Measurements from ENCODE around the gene LIMCH1.
"Not testable (repeated sequence)": the region's sequence is repeated elsewhere in the genome, so short reads cannot be mapped to it uniquely, and the experiment has no call there.

Gene LIMCH1

DNA sequence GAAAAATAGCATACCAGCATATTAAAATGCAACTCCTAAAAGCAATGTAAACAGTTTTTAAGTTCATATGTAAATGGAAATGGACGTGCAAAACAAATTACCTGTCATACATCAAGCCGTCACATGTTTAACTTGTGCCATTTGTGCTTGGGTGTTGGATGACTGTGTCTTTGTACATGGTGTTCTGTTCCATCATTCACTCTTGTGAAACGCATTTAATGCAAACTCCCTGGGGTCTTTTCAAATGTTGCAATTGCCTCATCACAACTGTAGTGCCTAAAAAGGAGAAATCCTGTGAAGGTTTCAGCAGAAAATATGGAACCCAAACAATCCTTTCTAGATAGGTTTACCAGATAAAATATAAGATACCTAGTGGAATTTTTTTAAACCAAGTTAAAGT lies 158.2 kb downstream of the LIMCH1 start:
- DNase-seq = no peak

- no peak for DNase-seq
Measured at GRCh38 chr4:41696763-41697162, 158.8 kb downstream of the LIMCH1 start.

- DNase-seq = no peak
Measured at GRCh38 chr4:41701983-41702382, 164.0 kb downstream of the LIMCH1 start.

GRCh38 chr4:41702770-41703169 lies 164.8 kb downstream of the LIMCH1 start:
- no peak for DNase-seq

- no peak for DNase-seq
Measured at GRCh38 chr4:41703785-41704184, 165.8 kb downstream of the LIMCH1 start.

DNA sequence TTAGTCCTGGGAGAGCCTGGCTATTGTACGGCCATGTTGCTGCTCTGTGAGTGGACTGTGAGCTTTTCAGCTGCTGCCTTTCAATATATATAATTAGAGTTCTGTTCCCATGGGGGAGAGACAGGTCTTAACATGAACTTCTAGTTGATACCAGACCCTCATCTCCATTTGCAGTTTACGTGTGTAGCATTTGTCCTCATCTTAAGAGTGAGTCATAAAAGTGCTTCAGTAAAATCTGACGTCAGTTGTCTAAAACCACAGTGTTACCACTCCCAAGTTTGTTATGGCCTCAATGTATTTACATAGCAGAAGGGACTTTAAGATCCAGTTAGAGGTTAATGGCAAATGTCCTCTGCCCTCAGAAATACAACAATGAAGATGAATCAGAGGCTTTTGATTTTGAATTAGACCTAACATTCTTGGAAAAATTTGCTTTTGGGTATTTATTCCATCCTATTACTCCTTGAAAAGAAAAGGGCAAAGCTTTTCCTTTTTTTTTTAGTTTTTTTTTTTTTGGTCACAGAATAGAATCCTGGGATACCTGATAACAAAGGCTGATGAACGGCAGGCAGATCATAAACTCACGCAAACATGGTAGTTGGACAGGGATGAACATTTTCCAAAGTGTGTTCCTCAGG lies 172.0 kb downstream of the LIMCH1 start:
- DNase-seq = no peak

- not testable (repeated sequence) for DNase-seq
Measured at GRCh38 chr4:41711654-41712053, 173.7 kb downstream of the LIMCH1 start.

DNA sequence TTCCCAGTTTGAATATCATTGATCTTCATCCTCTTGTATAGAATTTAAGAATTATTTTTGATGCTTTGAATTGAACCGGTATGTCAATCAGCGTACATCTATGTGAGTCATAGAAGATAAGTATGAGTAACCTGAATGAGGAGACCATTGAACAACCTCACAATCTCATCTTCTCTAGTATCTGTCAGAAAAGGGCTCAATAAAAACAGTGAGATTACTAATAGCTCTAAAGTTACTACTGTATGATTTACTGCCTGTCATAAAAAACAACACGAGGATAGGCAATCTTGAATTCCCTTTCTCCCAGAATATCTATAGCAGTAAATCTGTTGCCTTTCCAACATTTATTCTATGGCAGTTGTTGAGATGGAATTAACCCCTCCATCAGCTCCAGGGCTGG lies 174.5 kb downstream of the LIMCH1 start:
- DNase-seq = no peak

- no peak for DNase-seq
Measured at GRCh38 chr4:41713768-41714167, 175.8 kb downstream of the LIMCH1 start.

DNA sequence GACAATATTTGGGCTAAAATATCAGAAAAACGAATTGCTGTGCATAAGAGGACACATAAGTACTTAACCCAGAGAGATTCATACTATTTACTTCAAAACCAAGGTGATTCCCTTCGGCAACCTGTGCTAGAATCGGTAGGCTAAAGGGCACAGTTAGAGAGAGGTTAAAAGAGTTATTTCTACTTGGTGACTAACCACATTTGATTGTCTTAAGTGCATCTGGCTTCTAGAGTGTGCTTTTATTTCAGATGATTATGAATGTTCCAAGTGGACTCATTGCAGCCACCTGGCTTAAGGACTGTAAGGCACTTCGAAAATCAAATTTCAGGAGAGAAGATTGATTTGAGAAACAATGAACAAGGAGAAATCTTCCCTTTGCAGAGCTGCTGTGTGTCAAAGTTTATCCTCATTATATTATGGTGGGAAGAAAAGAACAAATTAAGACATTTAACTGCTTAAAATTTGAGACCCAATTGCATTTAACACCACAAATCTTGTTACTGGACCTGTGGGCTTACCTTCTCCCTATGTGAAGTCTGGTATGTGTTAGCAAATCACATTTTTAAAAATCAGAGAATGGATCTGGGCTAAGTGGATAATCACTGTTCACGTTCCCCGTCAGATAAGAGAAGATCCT lies 176.5 kb downstream of the LIMCH1 start:
- no peak for DNase-seq

GRCh38 chr4:41715155-41715554 lies 177.2 kb downstream of the LIMCH1 start:
- no peak for DNase-seq

DNA sequence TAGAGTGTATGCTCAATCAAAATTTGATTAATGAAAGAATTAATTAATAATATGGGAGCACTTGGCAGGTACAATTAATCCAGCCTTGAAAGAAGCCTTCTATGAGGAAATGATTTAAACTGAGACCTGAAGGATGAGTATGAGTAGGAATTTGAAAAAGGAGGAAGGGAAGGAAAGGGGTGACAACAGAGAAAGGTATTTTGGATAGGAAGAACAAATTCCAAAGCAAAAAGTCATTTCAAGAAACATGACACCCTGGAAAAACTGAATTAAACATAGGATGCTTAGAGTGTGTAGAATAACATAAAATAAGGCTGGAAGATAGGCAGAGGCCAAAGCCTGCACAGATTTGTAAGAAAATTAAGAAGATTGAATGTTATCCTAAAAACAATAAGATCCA lies 180.9 kb downstream of the LIMCH1 start:
- DNase-seq = no peak

GRCh38 chr4:41719417-41719816 lies 181.5 kb downstream of the LIMCH1 start:
- DNase-seq = no peak

DNA sequence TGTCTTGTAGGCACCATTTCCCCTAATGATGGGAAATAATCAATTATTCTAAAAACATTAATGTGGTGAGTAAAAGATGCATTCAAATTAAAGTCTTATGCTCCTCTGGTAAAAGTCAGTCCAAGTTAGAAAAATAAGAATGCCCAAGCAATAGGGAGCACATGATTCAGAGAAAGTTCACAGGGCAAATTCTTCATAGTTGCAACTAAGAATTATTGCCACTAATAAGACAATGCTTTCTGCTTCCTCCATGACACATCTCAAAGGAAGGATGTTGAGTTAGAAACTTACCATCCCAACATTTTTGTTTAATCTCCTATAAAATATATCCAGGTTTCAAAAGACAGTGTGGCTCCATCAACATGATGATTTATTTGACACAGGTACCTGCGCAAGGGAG lies 184.2 kb downstream of the LIMCH1 start:
- no peak for DNase-seq

DNA sequence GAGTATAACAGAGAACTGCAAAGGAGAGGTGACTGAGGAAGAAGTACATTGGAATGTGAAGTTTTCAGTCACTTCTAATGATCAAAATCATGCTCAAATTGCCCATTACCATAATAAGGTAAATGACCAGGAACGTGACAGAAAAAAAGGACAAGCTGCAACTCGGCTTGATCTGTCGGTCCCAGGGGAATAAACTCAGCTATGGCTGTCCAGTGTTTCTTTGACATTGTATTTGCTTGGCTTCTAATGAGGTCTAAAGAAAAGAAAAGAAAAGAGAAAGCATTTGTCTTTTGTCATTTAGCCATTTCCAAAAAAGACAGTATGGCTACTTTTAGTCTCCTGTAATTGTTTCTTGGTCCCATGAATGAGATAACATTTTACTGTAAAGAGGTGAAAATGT lies 185.3 kb downstream of the LIMCH1 start:
- DNase-seq = no peak

DNA sequence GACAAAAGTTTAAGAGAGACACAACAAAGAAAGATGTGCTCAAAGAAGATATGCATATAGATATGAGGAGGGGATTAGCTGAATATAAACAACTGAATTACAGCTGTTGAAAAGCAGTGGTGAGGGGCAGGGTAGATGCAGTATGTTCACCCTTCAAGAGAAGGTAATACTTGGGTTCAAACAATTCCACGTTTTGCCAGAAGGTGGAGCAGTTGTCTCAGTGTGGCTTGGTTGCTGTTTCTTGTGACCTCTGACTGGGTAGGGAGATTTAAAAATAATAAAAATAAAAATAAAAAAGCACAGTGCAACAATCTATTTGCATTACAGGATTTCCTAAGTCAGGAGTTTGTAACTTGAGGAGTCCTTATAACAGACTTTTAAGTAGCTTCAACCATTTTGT lies 187.3 kb downstream of the LIMCH1 start:
- no peak for DNase-seq

GRCh38 chr4:41727861-41728572 lies 190.1 kb downstream of the LIMCH1 start:
- DNase-seq = no peak

GRCh38 chr4:41728573-41728913 lies 190.6 kb downstream of the LIMCH1 start:
- no peak for DNase-seq

DNA sequence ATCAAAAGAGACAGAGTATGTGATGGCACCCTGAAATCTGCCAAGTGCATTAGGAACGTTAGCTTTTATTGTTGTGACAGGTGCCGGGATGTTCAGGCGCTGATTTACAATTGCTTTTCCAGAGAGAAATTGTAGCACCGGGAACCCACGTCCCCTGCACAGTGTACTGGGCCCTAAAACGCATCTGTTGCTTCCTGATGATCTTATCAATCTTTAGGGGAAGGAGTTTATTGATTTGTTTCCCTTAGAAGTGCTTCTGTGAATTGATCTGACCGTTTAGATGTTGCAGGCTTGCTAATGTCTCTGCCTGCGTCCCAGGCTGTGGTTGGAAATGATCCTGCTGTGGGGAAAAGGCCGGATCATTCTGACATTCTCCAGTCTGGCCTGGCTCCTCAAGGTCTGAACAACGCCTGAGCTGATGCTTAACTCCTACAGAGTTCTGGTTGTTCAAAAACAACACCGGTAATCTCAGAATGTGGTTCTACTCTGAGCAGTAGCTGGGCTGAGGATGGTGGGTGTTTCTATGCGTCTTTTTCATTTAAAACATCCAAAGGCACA lies 193.7 kb downstream of the LIMCH1 start:
- no peak for DNase-seq

DNA sequence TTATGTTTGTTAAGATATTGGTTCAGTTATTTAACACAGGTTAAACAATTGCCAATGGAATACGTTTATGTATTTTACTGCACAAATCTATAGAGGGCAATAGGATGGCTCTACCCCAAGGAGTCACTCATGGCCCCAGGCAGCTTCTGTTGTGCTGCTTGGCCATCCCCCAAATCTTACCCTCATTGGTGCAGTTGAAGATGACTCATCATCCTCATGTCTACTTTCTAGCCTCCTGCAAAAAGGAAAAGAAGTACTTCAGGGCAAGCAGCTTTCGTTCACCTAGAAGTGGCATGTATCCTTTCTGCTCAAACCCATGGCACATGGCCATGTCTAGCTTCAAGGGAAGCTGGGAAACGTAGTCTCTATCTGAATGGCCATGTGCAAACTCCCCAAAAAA lies 196.4 kb downstream of the LIMCH1 start:
- no peak for DNase-seq

DNA sequence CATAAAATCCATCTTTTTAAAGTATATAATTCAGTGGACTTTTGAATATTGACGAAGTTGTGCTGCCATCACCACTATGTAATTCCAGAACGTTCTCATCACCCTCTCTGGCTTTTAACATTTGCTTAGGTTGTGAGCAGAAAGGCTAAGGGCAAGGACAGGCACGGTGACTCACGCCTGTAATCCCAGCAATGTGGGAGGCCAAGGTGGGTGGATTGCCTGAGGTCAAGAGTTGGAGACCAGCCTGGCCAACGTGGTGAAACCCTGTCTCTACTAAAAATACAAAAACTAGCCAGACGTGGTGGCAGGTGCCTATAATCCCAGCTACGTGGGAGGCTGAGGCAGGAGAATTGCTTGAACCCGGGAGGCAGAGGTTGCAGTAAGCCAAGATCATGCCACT lies 199.5 kb downstream of the LIMCH1 start:
- not testable (repeated sequence) for DNase-seq

- no peak for DNase-seq
Measured at GRCh38 chr4:41741354-41741753, 203.4 kb downstream of the LIMCH1 start.

DNA sequence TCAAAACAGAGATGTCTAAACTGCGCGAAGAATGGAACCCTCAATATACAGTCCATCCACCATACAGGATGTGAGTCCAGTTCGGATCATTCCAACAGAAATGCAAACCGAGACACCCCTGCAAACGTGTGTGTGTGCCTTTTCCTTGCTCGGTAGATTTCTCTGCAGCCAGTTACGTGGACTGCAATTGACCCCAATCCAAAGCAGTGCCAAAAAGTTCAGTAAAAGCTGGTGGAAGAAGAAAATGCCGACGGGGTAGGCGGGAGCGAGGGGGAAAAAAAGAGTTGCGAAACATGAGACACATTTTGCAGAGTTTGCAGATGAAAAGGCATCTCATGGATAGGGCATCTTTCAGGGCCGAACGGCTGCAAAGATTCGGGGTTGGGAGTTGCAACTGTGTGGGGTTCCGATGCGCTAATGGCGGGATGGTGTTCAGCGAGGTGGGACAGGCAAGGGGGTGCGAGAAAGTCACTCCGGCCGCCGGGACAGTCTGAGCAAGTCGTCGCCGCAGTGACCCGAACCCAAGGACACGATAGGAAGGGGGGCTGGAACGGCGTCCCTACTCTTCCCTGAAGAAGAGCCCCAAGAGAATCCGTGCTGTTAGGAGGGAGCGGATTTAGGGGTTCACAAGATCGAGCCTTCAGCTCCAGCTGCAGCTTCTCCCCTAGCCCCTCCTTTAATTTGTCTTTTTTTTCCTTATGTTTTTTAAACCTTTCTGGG lies 206.8 kb downstream of the LIMCH1 start:
- DNase-seq = no peak
